ENCODE data around the gene SPANXN2.
"Not testable (repeated sequence)": the region's sequence is repeated elsewhere in the genome, so short reads cannot be mapped to it uniquely, and the experiment has no call there.

Gene SPANXN2

GRCh38 chrX:143720652-143721051 is at the start of gene SPANXN2:
Gene SPANXN2, minus strand, starts transcription at chrX:143720752. Its CDS starts 84 bp downstream, at chrX:143720668.
- DNase-seq: not testable (repeated sequence)

- DNase-seq: no peak
Measured at GRCh38 chrX:143768976-143769375, 48.4 kb upstream of the SPANXN2 start.

- not testable (repeated sequence) for DNase-seq
Measured at GRCh38 chrX:143767789-143768188, 47.2 kb upstream of the SPANXN2 start.

- DNase-seq: no peak
Measured at GRCh38 chrX:143757887-143758286, 37.3 kb upstream of the SPANXN2 start.

- no peak for DNase-seq
Measured at GRCh38 chrX:143757375-143757774, 36.8 kb upstream of the SPANXN2 start.

- DNase-seq: no peak
Measured at GRCh38 chrX:143754183-143754582, 33.6 kb upstream of the SPANXN2 start.

- DNase-seq: no peak
Measured at GRCh38 chrX:143733866-143734265, 13.3 kb upstream of the SPANXN2 start.

GRCh38 chrX:143726296-143726695 is 5.7 kb upstream of the SPANXN2 start:
- DNase-seq: no peak

- DNase-seq: no peak
Measured at GRCh38 chrX:143701460-143701859, 19.1 kb downstream of the SPANXN2 start.

- DNase-seq: no peak
Measured at GRCh38 chrX:143694885-143695284, 25.7 kb downstream of the SPANXN2 start.

- no peak for DNase-seq
Measured at GRCh38 chrX:143683486-143683885, 37.1 kb downstream of the SPANXN2 start.

GRCh38 chrX:143674926-143675325 is 45.6 kb downstream of the SPANXN2 start:
- no peak for DNase-seq

GRCh38 chrX:143669395-143669794 is 51.2 kb downstream of the SPANXN2 start:
- peak; percentile 0 for DNase-seq

- no peak for DNase-seq
Measured at GRCh38 chrX:143664302-143664701, 56.2 kb downstream of the SPANXN2 start.

GRCh38 chrX:143663755-143664154 is 56.8 kb downstream of the SPANXN2 start:
- DNase-seq: no peak

Data from HCEC 1CT (cell line).